HepG2 (cell line): ENCODE measurements around the gene STMND1. TPM values are rescaled to one million over a fixed set of nuclear protein-coding genes. Genes with fewer than 3 reads are reported as not detected.

ENCODE experiments used
- ATF1 ChIP-seq: IDR thresholded peaks from 2 replicates; pipeline ENCODE4 v1.6.1; 2016; ENCODE audit warnings: mild to moderate bottlenecking, control low read depth
- ATF6 ChIP-seq: sonication (generic); formaldehyde crosslinking; conservative IDR thresholded peaks from 2 replicates; pipeline ENCODE4 v1.4.0; 2020; ENCODE audit warnings: missing genetic modification reagents
- CSRNP1 ChIP-seq: sonication (generic); formaldehyde crosslinking; IDR thresholded peaks from 2 replicates; pipeline ENCODE4 v1.8.1; 2023; ENCODE audit warnings: mild to moderate bottlenecking, missing genetic modification reagents
- EHMT2 ChIP-seq: fragments of 200-600 bp; sonication (generic); IDR thresholded peaks from 2 replicates; pipeline ENCODE4 v1.7.0; 2017; ENCODE audit warnings: antibody characterized with exemption, low read depth, low read length, borderline replicate concordance
- FOXA3 ChIP-seq: IDR thresholded peaks from 2 replicates; pipeline ENCODE4 v1.6.1; 2016; ENCODE audit warnings: missing genetic modification reagents, missing compliant biosample characterization
- FOXO1 ChIP-seq: sonication (generic); formaldehyde crosslinking; IDR thresholded peaks from 2 replicates; pipeline ENCODE4 v1.4.0; 2020; ENCODE audit warnings: missing genetic modification reagents
- HDAC1 ChIP-seq: sonication (generic); formaldehyde crosslinking; IDR thresholded peaks from 2 replicates; pipeline ENCODE4 v1.5.1; 2020; ENCODE audit warnings: mild to moderate bottlenecking, missing genetic modification reagents
- IKZF1 ChIP-seq: fragments of 450-650 bp; IDR thresholded peaks from 2 replicates; pipeline ENCODE4 v1.7.1; 2016
- ISL2 ChIP-seq: sonication (generic); formaldehyde crosslinking; IDR thresholded peaks from 2 replicates; pipeline ENCODE4 v1.5.0; 2020; ENCODE audit warnings: missing genetic modification reagents
- KDM6A ChIP-seq: IDR thresholded peaks from 2 replicates; pipeline ENCODE4 v1.6.1; 2016; ENCODE audit warnings: low read depth
- KLF11 ChIP-seq: IDR thresholded peaks from 2 replicates; pipeline ENCODE4 v1.6.1; 2016; ENCODE audit warnings: missing compliant biosample characterization
- MIER2 ChIP-seq: IDR thresholded peaks from 2 replicates; pipeline ENCODE4 v1.6.1; 2016; ENCODE audit warnings: missing biosample characterization, missing genetic modification reagents
- SMARCE1 ChIP-seq: fragments of 450-650 bp; IDR thresholded peaks from 2 replicates; pipeline ENCODE4 v1.6.1; 2017; ENCODE audit warnings: borderline replicate concordance
- STAT6 ChIP-seq: sonication (generic); formaldehyde crosslinking; IDR thresholded peaks from 2 replicates; pipeline ENCODE4 v1.4.0; 2020; ENCODE audit warnings: missing genetic modification reagents, mild to moderate bottlenecking, borderline replicate concordance
- TERF1 ChIP-seq: sonication (generic); formaldehyde crosslinking; IDR thresholded peaks from 2 replicates; pipeline ENCODE4 v1.8.0; 2022; ENCODE audit warnings: mild to moderate bottlenecking, missing genetic modification reagents, moderate library complexity
- THAP11 ChIP-seq: IDR thresholded peaks from 2 replicates; pipeline ENCODE4 v1.6.1; 2016; ENCODE audit warnings: missing biosample characterization, missing genetic modification reagents
- TOE1 ChIP-seq: sonication (generic); formaldehyde crosslinking; IDR thresholded peaks from 2 replicates; pipeline ENCODE4 v1.4.0; 2020; ENCODE audit warnings: mild to moderate bottlenecking, missing genetic modification reagents
- ZBTB20 ChIP-seq: sonication (generic); formaldehyde crosslinking; IDR thresholded peaks from 2 replicates; pipeline ENCODE4 v1.8.1; 2023; ENCODE audit warnings: missing genetic modification reagents, low read depth, mild to moderate bottlenecking, borderline replicate concordance
- ZBTB26 ChIP-seq: IDR thresholded peaks from 2 replicates; pipeline ENCODE4 v1.6.1; 2016; ENCODE audit warnings: missing compliant biosample characterization, missing genetic modification reagents, borderline replicate concordance
- ZNF543 ChIP-seq: sonication (generic); formaldehyde crosslinking; IDR thresholded peaks from 2 replicates; pipeline ENCODE4 v1.4.0; 2020; ENCODE audit warnings: mild to moderate bottlenecking, missing genetic modification reagents
- ZNF552 ChIP-seq: sonication (generic); formaldehyde crosslinking; IDR thresholded peaks from 2 replicates; pipeline ENCODE4 v1.9.0; 2022; ENCODE audit warnings: missing genetic modification reagents, mild to moderate bottlenecking, borderline replicate concordance
- ZNF557 ChIP-seq: sonication (generic); formaldehyde crosslinking; IDR thresholded peaks from 2 replicates; pipeline ENCODE4 v1.4.0; 2020; ENCODE audit warnings: missing genetic modification reagents
- ZNF567 ChIP-seq: sonication (generic); formaldehyde crosslinking; IDR thresholded peaks from 2 replicates; pipeline ENCODE4 v1.8.1; 2023; ENCODE audit warnings: mild to moderate bottlenecking, missing genetic modification reagents, borderline replicate concordance
- ZNF589 ChIP-seq: sonication (generic); formaldehyde crosslinking; conservative IDR thresholded peaks from 2 replicates; pipeline ENCODE4 v1.8.0; 2022; ENCODE audit warnings: mild to moderate bottlenecking, moderate library complexity, missing genetic modification reagents
- ZNF746 ChIP-seq: sonication (generic); formaldehyde crosslinking; IDR thresholded peaks from 2 replicates; pipeline ENCODE4 v1.8.0; 2022; ENCODE audit warnings: mild to moderate bottlenecking, missing genetic modification reagents
- polyA plus RNA-seq, 8 experiments: library from polyadenylated mRNA; depleted of rRNA in 3 of 8; stranded (reverse) in 7 of 8; unstranded in 1 of 8; fragments of >200 nt; fragmentation: Illumina TruSeq in 4 of 8; extraction: Trizol in 4 of 8; gene quantifications; 2 replicates each; pipeline versions ENCODE4 v1.2.1 to v1.2.3, GENCODE V29; 2011 to 2016; ENCODE audit warnings: low read depth in 4 of 8, missing spikeins in 1 of 8, mixed read lengths in 1 of 8; ENCODE audit not compliant: insufficient read depth in 1 of 8
- total RNA-seq, 5 experiments: library from RNA; depleted of rRNA; stranded (reverse); fragments of >200 nt; fragmentation: Illumina TruSeq; extraction: Trizol; gene quantifications; 2 replicates each; pipeline ENCODE4 v1.2.3, GENCODE V29; 2016; ENCODE audit warnings: low read depth in 1 of 5

STMND1 gene
- total and polyA plus RNA-seq, 2 of the 13 experiments (the other 11 are each of a cell fraction or from before 2014, with no cell fraction given): not detected

- TF ChIP-seq STAT6 (CRISPR knock-in tag) (no peak), ZNF543 (CRISPR knock-in tag) (no peak), ZBTB20 (CRISPR knock-in tag) (no peak), FOXA3 (CRISPR knock-in tag) (peak; percentile 51; the same call in 1 of the 2 replicates), ATF1 (CRISPR knock-in tag) (0 out of 2 replicates have a peak, but pooled peaks have one; percentile 40), MIER2 (CRISPR knock-in tag) (no peak), KDM6A (CRISPR knock-in tag) (no peak), THAP11 (CRISPR knock-in tag) (no peak), HDAC1 (CRISPR knock-in tag) (no peak), ZBTB26 (no peak), ZNF746 (no peak), ISL2 (CRISPR knock-in tag) (peak; percentile 47; the same call in 1 of the 2 replicates), KLF11 (CRISPR knock-in tag) (no peak), CSRNP1 (CRISPR knock-in tag) (no peak), SMARCE1 (no peak), ATF6 (CRISPR knock-in tag) (no peak), ZNF557 (CRISPR knock-in tag) (no peak), ZNF589 (CRISPR knock-in tag) (no peak), EHMT2 (no peak; the same call in 1 of the 2 replicates), ZNF567 (CRISPR knock-in tag) (no peak), TOE1 (CRISPR knock-in tag) (no peak), ZNF552 (CRISPR knock-in tag) (no peak), FOXO1 (peak; percentile 38; the same call in 1 of the 2 replicates), TERF1 (CRISPR knock-in tag) (no peak), IKZF1 (no peak)
Observed at GRCh38 chr6:17159240-17159639, 57.4 kb downstream of the STMND1 start (continued).
